Right renal pelvis (tissue), 4 donors: Measurements from ENCODE around the gene GADD45B. TPM values are rescaled to one million over a fixed set of nuclear protein-coding genes. Genes with fewer than 3 reads are reported as not detected.
"Not testable (repeated sequence)": the region's sequence is repeated elsewhere in the genome, so short reads cannot be mapped to it uniquely, and the experiment has no call there.

Source experiments
- DNase-seq, 4 donors: peaks; one replicate each; pipeline ENCODE4 v3.0.0-alpha.2; 2013; ENCODE audit warnings: low read depth in 4 of 4, low spot score in 3 of 4, missing footprints in 1 of 4
- polyA plus RNA-seq, 4 donors: library from polyadenylated mRNA; unstranded; fragments of 120-200 nt; gene quantifications; one replicate each; pipeline ENCODE4 v1.2.1, GENCODE V29; 2013; ENCODE audit not compliant: insufficient read length in 4 of 4

Gene GADD45B
- polyA plus RNA-seq, 4 donors: 10.1 to 14.1 (median 13.1) TPM

- DNase-seq: no peak
These were observed 8.4 kb downstream of the GADD45B start for GRCh38 chr19:2484178-2484937.

- no peak for DNase-seq
These were observed 9.5 kb downstream of the GADD45B start for GRCh38 chr19:2485428-2485827.

GRCh38 chr19:2487090-2487489 is 11.2 kb downstream of the GADD45B start:
- no peak for DNase-seq

- DNase-seq: no peak
These were observed 11.9 kb downstream of the GADD45B start for GRCh38 chr19:2487842-2488241.

GRCh38 chr19:2488405-2488941 is 12.5 kb downstream of the GADD45B start:
- no peak for DNase-seq

- DNase-seq: no peak
These were observed 13.2 kb downstream of the GADD45B start for GRCh38 chr19:2488942-2489731.

- DNase-seq: no peak
These were observed 14.7 kb downstream of the GADD45B start for GRCh38 chr19:2490659-2491058.

GRCh38 chr19:2491130-2491801 is 15.3 kb downstream of the GADD45B start:
- no peak for DNase-seq

GRCh38 chr19:2492870-2493269 is 16.9 kb downstream of the GADD45B start:
- no peak for DNase-seq

- DNase-seq: not testable (repeated sequence)
These were observed 17.5 kb downstream of the GADD45B start for GRCh38 chr19:2493448-2493847.

GRCh38 chr19:2494084-2494446 is 18.1 kb downstream of the GADD45B start:
- DNase-seq: no peak

- no peak for DNase-seq
These were observed 18.7 kb downstream of the GADD45B start for GRCh38 chr19:2494447-2495129.

GRCh38 chr19:2495130-2495641 is 19.3 kb downstream of the GADD45B start:
- DNase-seq: no peak

GRCh38 chr19:2495651-2496316 is 19.9 kb downstream of the GADD45B start:
- no peak for DNase-seq

- DNase-seq: no peak
These were observed 21.3 kb downstream of the GADD45B start for GRCh38 chr19:2497186-2497585.

- no peak for DNase-seq
These were observed 24.2 kb downstream of the GADD45B start for GRCh38 chr19:2500156-2500555.

GRCh38 chr19:2500841-2501261 is 24.9 kb downstream of the GADD45B start:
- DNase-seq: no peak

GRCh38 chr19:2503521-2504109 is 27.7 kb downstream of the GADD45B start:
- DNase-seq: no peak

- not testable (repeated sequence) for DNase-seq
These were observed 30.7 kb downstream of the GADD45B start for GRCh38 chr19:2506656-2507055.
